Immature natural killer cell (primary cell): ENCODE results near the gene SYNE2. TPM values are rescaled to one million over a fixed set of nuclear protein-coding genes. Genes with fewer than 3 reads are reported as not detected.
"Not testable (repeated sequence)": the region's sequence is repeated elsewhere in the genome, so short reads cannot be mapped to it uniquely, and the experiment has no call there.

ENCODE experiments used
- DNase-seq, 3 donors: peaks; one replicate each; pipeline ENCODE4 v3.0.0; 2022; ENCODE audit warnings: mixed read lengths in 1 of 3
- H3K27ac Mint-ChIP-seq, 6 donors: one replicate each; pipeline ENCODE4 v1.8.0; 2020; ENCODE audit warnings: mixed read lengths in 6 of 6, mild to moderate bottlenecking in 5 of 6, inconsistent platforms in 4 of 6, moderate library complexity in 3 of 6
- H3K27me3 Mint-ChIP-seq, 3 donors: one replicate each; pipeline ENCODE4 v1.8.0; 2020 to 2021; ENCODE audit warnings: low read depth in 3 of 3, mild to moderate bottlenecking in 3 of 3, mixed read lengths in 3 of 3, moderate library complexity in 3 of 3, inconsistent platforms in 1 of 3
- H3K36me3 Mint-ChIP-seq, 3 donors: one replicate each; pipeline ENCODE4 v1.8.0; 2020; ENCODE audit warnings: mixed read lengths in 3 of 3, inconsistent platforms in 2 of 3, mild to moderate bottlenecking in 2 of 3
- H3K4me1 Mint-ChIP-seq, 2 donors: one replicate each; pipeline ENCODE4 v1.8.0; 2020; ENCODE audit warnings: inconsistent platforms in 2 of 2, mild to moderate bottlenecking in 2 of 2, mixed read lengths in 2 of 2, moderate library complexity in 1 of 2
- H3K4me3 Mint-ChIP-seq, 5 donors: one replicate each; pipeline ENCODE4 v1.8.0; 2020; ENCODE audit warnings: mild to moderate bottlenecking in 5 of 5, mixed read lengths in 5 of 5, inconsistent platforms in 3 of 5, moderate library complexity in 3 of 5
- H3K9me3 Mint-ChIP-seq, 6 donors: one replicate each; pipeline ENCODE4 v1.8.0; 2020; ENCODE audit warnings: mild to moderate bottlenecking in 6 of 6, mixed read lengths in 6 of 6, inconsistent platforms in 4 of 6, moderate library complexity in 3 of 6
- polyA plus RNA-seq, 3 donors: library from polyadenylated mRNA; unstranded; fragments of 300-500 nt; fragmentation: Illumina TruSeq; gene quantifications; one replicate each; pipeline ENCODE4 v1.2.3, GENCODE V29; 2021

Gene SYNE2
- polyA plus RNA-seq, 3 donors from 2014 or later: 14.0 to 116 (median 20.0) TPM

GRCh38 chr14:64110802-64111201 lies 258.0 kb downstream of the SYNE2 start:
- H3K27me3 Mint-ChIP-seq: peaks cover 2 to 3% (median 2%) of the 10 kb centered on the region in 3 donors
- H3K36me3 Mint-ChIP-seq: peaks cover 14 to 33% (median 31%) of the 10 kb centered on the region in 3 donors
- DNase-seq: no peak
- H3K27ac Mint-ChIP-seq: peak overlapping the region in 2 of 6 donors; percentile 18 to 62
- no peak overlapping the region for H3K4me3 Mint-ChIP-seq
- no peaks in the 10 kb centered on the region for H3K9me3 Mint-ChIP-seq
- no peaks in the 10 kb centered on the region for H3K4me1 Mint-ChIP-seq

GRCh38 chr14:64112867-64113678 lies 260.3 kb downstream of the SYNE2 start:
- DNase-seq: no peak
- no peak overlapping the region for H3K4me3 Mint-ChIP-seq
- H3K36me3 Mint-ChIP-seq: peaks cover 7 to 28% (median 26%) of the 10 kb centered on the region in 3 donors
- no peaks in the 10 kb centered on the region for H3K9me3 Mint-ChIP-seq
- H3K27me3 Mint-ChIP-seq: peaks cover 0 to 5% (median 2%) of the 10 kb centered on the region in 3 donors
- peak overlapping the region in 3 of 6 donors; percentile 35 to 65 (median 45) for H3K27ac Mint-ChIP-seq
- H3K4me1 Mint-ChIP-seq: no peaks in the 10 kb centered on the region

GRCh38 chr14:64114166-64114565 lies 261.4 kb downstream of the SYNE2 start:
- peaks cover 11 to 27% (median 26%) of the 10 kb centered on the region in 3 donors for H3K36me3 Mint-ChIP-seq
- H3K27ac Mint-ChIP-seq: no peak overlapping the region

GRCh38 chr14:64114796-64115195 lies 262.0 kb downstream of the SYNE2 start:
- H3K27ac Mint-ChIP-seq: no peak overlapping the region
- H3K4me1 Mint-ChIP-seq: no peaks in the 10 kb centered on the region
- H3K4me3 Mint-ChIP-seq: no peak overlapping the region
- no peaks in the 10 kb centered on the region for H3K9me3 Mint-ChIP-seq
- peaks cover 14 to 32% (median 26%) of the 10 kb centered on the region in 3 donors for H3K36me3 Mint-ChIP-seq
- no peak for DNase-seq
- peaks cover 0 to 7% (median 2%) of the 10 kb centered on the region in 3 donors for H3K27me3 Mint-ChIP-seq

More at GRCh38 chr14:64114166-64114565, 261.4 kb downstream of the SYNE2 start:
- DNase-seq: no peak
- Mint-ChIP-seq H3K4me1 (no peaks in the 10 kb centered on the region), H3K4me3 (no peak overlapping the region), H3K9me3 (no peaks in the 10 kb centered on the region), H3K27me3 (peaks cover 0 to 7% (median 2%) of the 10 kb centered on the region in 3 donors)

GRCh38 chr14:64115401-64115800 lies 262.6 kb downstream of the SYNE2 start:
- Mint-ChIP-seq H3K9me3 (no peaks in the 10 kb centered on the region), H3K27me3 (peaks cover 0 to 7% (median 2%) of the 10 kb centered on the region in 3 donors), H3K27ac (no peak overlapping the region), H3K36me3 (peaks cover 14 to 32% (median 24%) of the 10 kb centered on the region in 3 donors), H3K4me3 (no peak overlapping the region), H3K4me1 (no peaks in the 10 kb centered on the region)
- no peak for DNase-seq

GRCh38 chr14:64117671-64118402 lies 265.0 kb downstream of the SYNE2 start:
- Mint-ChIP-seq H3K9me3 (no peaks in the 10 kb centered on the region), H3K4me3 (no peak overlapping the region), H3K27ac (peak overlapping the region in 2 of 6 donors; percentile 46 to 50), H3K27me3 (peaks cover 0 to 4% (median 3%) of the 10 kb centered on the region in 3 donors), H3K36me3 (peaks cover 27 to 39% (median 37%) of the 10 kb centered on the region in 3 donors), H3K4me1 (no peaks in the 10 kb centered on the region)
- no peak for DNase-seq

- not testable (repeated sequence) for H3K4me3 Mint-ChIP-seq, H3K27me3 Mint-ChIP-seq, H3K4me1 Mint-ChIP-seq, H3K9me3 Mint-ChIP-seq, DNase-seq
- peak overlapping the region in 1 of 6 donors; percentile 50 for H3K27ac Mint-ChIP-seq
- peaks cover 23 to 44% (median 35%) of the 10 kb centered on the region in 3 donors for H3K36me3 Mint-ChIP-seq
Measured at GRCh38 chr14:64118403-64118742, 265.6 kb downstream of the SYNE2 start.

- Mint-ChIP-seq H3K4me1 (no peaks in the 10 kb centered on the region), H3K36me3 (peaks cover 23 to 47% (median 38%) of the 10 kb centered on the region in 3 donors), H3K4me3 (no peak overlapping the region), H3K27me3 (peaks cover 0 to 4% (median 3%) of the 10 kb centered on the region in 3 donors), H3K27ac (peak overlapping the region in 4 of 6 donors; percentile 14 to 73 (median 23)), H3K9me3 (no peaks in the 10 kb centered on the region)
- DNase-seq: no peak
Measured at GRCh38 chr14:64118892-64119291, 266.1 kb downstream of the SYNE2 start.

- Mint-ChIP-seq H3K9me3 (no peaks in the 10 kb centered on the region), H3K27me3 (peaks cover 0 to 4% (median 3%) of the 10 kb centered on the region in 3 donors)
Measured at GRCh38 chr14:64119500-64119899, 266.7 kb downstream of the SYNE2 start.

GRCh38 chr14:64119980-64120379 lies 267.2 kb downstream of the SYNE2 start:
- Mint-ChIP-seq H3K4me1 (no peaks in the 10 kb centered on the region), H3K27ac (peak overlapping the region in 1 of 6 donors; percentile 73), H3K4me3 (no peak overlapping the region), H3K27me3 (peaks cover 0 to 4% (median 3%) of the 10 kb centered on the region in 3 donors), H3K36me3 (peaks cover 23 to 48% (median 34%) of the 10 kb centered on the region in 3 donors), H3K9me3 (no peaks in the 10 kb centered on the region)
- DNase-seq: no peak

More at GRCh38 chr14:64119500-64119899, 266.7 kb downstream of the SYNE2 start:
- DNase-seq: no peak
- Mint-ChIP-seq H3K4me3 (no peak overlapping the region), H3K4me1 (no peaks in the 10 kb centered on the region), H3K27ac (peak overlapping the region in 5 of 6 donors; percentile 6 to 73 (median 31)), H3K36me3 (peaks cover 23 to 47% (median 34%) of the 10 kb centered on the region in 3 donors)

GRCh38 chr14:64123241-64123822 lies 270.5 kb downstream of the SYNE2 start:
- no peak for DNase-seq
- peak overlapping the region in 2 of 6 donors; percentile 31 to 83 for H3K27ac Mint-ChIP-seq
- H3K4me3 Mint-ChIP-seq: no peak overlapping the region
- peaks cover 34 to 64% (median 44%) of the 10 kb centered on the region in 3 donors for H3K36me3 Mint-ChIP-seq
- no peaks in the 10 kb centered on the region for H3K4me1 Mint-ChIP-seq
- no peaks in the 10 kb centered on the region for H3K9me3 Mint-ChIP-seq
- peaks cover 0 to 2% (median 0%) of the 10 kb centered on the region in 3 donors for H3K27me3 Mint-ChIP-seq

- H3K27ac Mint-ChIP-seq: no peak overlapping the region
- H3K4me1 Mint-ChIP-seq: no peaks in the 10 kb centered on the region
- no peak for DNase-seq
- H3K27me3 Mint-ChIP-seq: peaks cover 0 to 2% (median under 1%) of the 10 kb centered on the region in 3 donors
- no peak overlapping the region for H3K4me3 Mint-ChIP-seq
- H3K9me3 Mint-ChIP-seq: no peaks in the 10 kb centered on the region
- H3K36me3 Mint-ChIP-seq: peaks cover 35 to 70% (median 45%) of the 10 kb centered on the region in 3 donors
Measured at GRCh38 chr14:64125270-64125669, 272.5 kb downstream of the SYNE2 start.

- Mint-ChIP-seq H3K9me3 (no peaks in the 10 kb centered on the region), H3K27ac (peak overlapping the region in 1 of 6 donors; percentile 50)
Measured at GRCh38 chr14:64126548-64126947, 273.7 kb downstream of the SYNE2 start.

More at GRCh38 chr14:64126548-64126947, 273.7 kb downstream of the SYNE2 start:
- Mint-ChIP-seq H3K4me1 (no peaks in the 10 kb centered on the region), H3K27me3 (peaks cover 0 to 2% (median 2%) of the 10 kb centered on the region in 3 donors), H3K36me3 (peaks cover 38 to 77% (median 52%) of the 10 kb centered on the region in 3 donors), H3K4me3 (no peak overlapping the region)
- no peak for DNase-seq
